NT2/D1 (cell line): ENCODE measurements around the gene MIER2.
"Not testable (repeated sequence)": the region's sequence is repeated elsewhere in the genome, so short reads cannot be mapped to it uniquely, and the experiment has no call there.

ENCODE experiments used
- YY1 ChIP-seq: IDR thresholded peaks from 2 replicates; pipeline ENCODE4 v1.6.1; 2011; ENCODE audit not compliant: insufficient read length, insufficient read depth
- ZNF274 ChIP-seq: IDR thresholded peaks from 2 replicates; pipeline ENCODE4 v1.6.1; 2011; ENCODE audit warnings: mild to moderate bottlenecking, low read depth, low read length

GRCh38 chr19:382578-382977 lies 38.0 kb upstream of the MIER2 start:
- not testable (repeated sequence) for TF ChIP-seq ZNF274, YY1
